SH-SY5Y (cell line): ENCODE results near the gene ADGB.

Experiments
- GATA2 ChIP-seq: IDR thresholded peaks from 2 replicates; pipeline ENCODE4 v1.6.1; 2011; ENCODE audit warnings: mild to moderate bottlenecking, low read depth, low read length
- GATA3 ChIP-seq: IDR thresholded peaks from 2 replicates; pipeline ENCODE4 v1.6.1; 2011; ENCODE audit warnings: low read depth, mild to moderate bottlenecking, low read length, moderate library complexity

GRCh38 chr6:146850981-146851380 lies 252.2 kb downstream of the ADGB start:
- TF ChIP-seq GATA3 (no peak), GATA2 (no peak)
